ENCODE data around the gene SIM1.

The SIM1 gene

DNA sequence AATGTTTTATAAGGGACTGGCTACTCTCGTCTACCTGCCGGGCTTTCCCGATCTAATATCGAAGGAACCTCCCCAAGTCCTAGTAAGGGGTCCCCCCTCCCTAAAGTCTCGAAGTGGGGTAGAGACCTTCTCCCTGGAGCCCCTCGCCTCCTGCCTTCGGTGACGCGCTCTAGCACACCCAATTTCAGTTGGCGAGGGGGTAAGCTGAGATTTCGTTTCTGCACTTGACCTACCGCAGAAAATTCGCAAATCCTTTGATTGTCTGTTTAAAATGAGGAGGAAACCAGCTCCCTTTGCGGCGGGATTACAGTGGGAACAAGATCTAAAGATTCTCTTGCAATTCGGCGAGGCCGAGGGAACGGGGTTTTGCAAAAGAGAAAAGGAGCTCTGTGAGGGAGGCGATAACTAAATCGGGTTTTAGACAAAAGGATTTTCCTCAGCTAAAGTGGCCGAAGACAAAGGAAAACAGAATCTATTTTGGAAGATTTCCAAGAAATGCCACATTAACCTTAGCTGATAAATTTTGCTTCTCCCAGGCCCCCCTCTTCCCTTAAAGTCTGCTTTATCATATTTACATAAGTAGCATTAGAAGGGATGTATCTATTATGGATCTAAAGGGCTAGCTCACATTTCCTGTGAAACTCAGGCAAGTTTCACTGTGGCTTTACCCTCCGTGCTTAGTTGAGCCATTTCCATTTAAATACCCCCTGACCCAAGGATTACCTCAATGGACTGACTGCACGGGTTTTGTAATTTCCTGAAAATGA is 8.4 kb downstream of the SIM1 start:
- no peak for DNase-seq

DNA sequence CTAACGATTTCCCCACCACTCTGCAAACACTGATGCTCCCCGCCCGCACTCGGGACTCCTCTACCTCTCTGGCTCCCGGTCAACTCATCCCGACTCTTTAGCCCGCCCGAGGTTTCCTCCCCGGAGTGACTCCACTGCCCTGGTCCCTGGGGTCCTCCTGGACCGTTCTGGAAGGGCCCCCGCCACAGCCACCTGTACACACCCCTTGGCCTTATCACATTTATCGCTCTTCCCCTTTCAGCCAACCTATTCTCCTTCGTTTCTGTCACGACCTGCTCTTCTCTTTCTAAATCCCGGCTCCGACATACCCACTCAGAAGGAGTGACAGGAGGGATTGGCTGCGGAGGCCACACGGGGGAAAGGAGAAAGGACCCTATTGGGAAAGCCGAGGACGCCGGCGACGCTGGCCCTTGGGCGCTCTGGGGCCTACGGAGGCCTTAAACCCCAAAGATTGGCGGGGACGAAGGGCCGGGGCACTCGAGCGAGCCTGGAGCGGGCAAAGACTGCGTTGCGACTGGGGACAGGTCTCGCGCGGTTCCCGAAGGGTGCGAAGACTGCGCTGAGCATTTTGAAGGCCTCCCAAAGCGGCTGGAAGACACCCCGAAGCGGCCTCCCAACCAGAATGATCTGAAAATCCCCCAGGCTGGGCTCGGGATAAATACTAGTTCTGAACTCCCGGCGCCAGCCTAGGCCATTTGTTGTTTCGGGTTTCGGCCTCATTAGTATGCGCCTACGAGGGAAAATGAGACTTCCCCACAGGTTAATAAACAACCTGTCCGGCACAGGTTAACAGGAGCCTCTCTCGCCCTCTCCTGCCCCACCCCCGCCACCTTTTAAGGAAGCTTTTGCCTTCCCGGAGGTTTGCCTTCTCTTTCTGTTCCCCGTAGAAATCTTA is 9.2 kb downstream of the SIM1 start:
- no peak for DNase-seq

DNA sequence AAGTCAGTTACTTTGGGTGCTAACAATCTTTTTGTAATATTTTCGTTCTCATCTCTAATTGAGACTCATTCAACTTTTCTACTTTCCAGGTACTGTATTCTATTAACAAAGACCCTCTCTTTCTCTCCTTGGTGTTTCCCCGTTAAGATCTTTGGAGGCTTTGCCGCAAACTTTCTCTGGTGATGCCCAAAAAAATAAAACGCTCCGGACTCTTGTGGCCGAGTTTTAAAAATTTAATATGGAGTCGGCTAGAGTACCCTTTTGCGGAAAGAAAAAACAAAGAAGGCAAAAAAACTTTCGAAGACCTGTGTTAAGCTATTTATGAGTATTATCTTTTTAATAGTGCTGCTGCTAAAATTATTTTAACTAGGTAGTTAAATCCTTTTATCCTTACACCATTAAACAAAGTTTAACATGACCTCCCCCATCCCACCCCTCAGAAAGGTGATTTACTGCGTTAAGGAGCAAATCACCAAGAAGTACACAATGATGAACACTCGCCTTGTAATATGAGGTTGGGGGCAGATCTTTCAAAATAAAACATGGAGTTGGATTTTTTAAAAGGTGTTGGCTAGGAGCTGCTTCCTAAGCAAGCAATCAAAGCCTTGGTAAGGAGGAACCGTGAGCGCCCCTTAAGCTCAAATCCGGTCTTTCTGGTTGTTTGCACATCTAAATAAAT is 10.0 kb downstream of the SIM1 start:
- no peak for DNase-seq

DNA sequence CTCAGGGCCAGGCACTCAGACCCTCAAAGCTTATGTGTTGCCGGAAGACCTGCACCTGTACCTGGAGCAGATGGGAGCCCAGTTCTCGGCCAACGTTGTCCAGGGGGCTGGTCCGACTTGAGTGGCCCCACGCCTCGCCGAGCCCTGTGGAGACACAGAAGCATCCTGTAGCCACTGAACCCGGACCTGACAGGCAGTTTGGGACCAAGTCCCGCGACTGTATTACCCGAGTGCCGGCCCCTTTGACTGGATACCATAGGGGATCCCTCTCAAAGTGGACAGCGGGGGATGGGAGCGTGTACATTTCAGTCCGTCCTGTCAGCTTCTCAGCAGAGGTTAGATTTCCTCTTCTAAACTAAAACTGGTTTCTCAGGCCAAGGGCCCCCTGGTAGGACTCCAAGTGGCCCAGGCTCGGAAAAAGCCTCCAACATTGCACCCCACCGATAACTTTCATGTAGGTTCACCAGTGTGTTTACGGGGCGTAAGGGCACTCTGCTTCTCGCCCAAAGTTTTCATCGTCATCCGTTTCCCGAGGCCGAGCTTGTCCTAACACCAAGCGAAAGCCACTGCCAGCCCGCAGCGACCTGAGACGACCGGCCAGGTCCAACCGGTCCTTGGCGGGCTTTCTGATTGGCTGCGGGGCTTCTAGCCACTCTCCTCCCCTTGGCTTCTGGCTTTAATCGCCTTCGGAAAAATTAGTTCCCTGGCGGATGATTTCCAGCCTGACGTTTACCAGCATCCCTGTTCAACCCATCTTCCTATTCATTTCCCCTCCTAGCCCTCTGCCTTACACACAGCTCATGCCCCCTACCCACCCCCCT is 10.8 kb downstream of the SIM1 start:
- no peak for DNase-seq

GRCh38 chr6:100452998-100453397 is 11.7 kb downstream of the SIM1 start:
- DNase-seq: no peak

GRCh38 chr6:100451577-100451976 is 13.1 kb downstream of the SIM1 start:
- no peak for DNase-seq

DNA sequence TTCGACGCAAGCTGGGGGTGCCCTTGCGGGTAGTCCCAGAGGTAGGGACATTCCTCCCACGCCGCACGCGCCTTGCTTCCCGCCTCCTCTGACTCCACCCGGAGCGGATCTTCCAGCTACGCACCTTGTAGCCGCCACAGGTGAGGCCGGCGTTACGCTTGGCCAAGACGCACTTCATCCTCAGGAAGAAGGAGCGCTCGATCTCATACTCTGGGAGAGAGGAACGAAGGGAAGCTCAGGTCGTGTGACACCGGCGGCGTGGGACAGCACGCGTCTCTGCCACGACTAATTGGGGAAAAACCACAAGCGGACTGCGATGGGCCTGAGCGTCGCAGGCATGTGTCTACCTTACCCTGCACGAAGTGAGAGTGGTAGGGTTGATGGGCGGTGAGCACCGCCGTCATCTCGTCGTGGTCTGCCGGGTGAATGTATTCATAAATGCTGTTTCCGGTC is 15.5 kb downstream of the SIM1 start:
- no peak for DNase-seq

DNA sequence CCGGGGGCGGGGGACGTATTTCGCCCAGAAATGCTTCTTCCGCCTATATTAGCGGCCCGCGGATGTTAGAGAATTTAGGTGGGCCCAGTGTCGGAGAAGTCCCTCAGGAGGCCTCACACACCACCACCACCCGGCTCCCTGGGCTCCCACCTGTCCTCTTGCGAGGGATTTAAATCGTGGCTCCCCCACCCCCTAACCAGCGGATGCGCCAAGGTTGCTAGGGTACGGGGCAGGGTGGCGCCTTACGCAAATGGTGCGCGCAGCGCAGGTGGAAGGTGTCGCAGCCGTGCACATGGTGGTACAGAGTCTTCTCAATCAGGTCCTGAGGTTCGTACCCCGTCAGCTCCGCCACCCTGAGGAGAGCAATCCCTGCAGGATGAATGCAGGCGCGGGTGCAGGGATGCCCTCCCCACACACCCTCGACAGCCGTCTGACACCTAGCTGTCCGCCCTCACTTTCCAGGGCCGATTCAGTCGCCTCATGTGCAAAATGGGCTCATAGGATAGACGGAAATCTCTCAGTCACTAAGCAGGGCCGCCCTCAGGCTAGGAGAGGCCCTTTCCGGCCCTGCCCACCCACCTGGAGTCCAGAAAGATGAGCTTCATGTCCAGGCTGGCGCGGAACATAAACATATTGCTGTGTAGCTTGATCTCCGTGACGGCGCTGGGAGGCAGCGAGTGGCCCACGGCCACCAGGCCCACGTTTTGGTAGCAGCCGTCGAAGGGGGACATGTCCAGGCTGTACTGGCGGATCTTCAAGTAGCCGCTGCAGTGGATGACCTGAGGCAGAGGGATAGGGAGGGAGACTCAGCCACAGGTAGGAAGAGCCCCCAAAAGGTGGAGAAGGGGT is 16.6 kb downstream of the SIM1 start:
- no peak for DNase-seq

GRCh38 chr6:100447081-100447899 is 17.4 kb downstream of the SIM1 start:
- no peak for DNase-seq

DNA sequence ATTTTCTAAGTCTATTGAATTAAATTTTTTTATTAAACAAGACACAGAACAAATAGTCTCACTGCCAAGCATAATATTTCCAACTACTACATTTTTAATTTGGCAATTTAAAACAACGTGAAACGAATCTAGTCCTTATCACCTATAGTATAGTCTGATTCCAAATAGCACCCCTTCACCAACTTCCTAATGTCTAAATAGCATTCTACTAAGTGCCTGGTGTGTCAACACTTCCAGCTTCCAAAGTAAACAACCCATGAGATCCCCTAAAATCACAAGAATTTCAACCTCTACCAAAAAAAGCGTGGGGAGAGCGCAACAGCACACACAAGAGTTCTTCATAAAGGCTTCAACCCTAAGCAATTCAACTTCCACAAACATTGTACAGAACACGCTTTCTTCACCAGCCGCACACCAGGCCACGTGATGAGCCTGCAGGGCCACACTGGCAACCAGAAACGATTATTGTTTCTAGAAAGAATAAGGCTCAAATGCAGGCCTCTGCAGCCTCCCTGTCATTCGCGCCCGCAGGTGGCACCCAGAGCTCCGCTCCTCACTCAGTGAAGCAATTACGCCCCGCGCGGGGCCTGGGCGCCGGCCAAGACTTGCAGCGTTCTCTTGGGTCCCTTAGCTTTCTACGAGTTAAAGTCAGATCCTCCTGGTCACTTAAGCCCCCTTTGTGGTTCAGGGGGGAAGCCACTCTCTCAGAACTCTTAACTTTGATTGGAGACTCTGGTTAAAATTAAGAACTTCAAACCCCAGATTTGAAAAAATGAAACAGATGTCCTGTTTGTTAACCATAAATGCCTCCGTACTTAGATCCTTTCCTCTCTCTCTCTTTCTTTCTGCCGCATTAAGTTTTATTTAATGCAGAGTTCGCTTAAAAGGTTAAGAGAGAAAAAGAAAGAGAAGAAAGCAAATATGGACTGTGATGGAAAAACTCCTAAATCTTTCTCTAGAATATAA is 18.3 kb downstream of the SIM1 start:
- no peak for DNase-seq

- no peak for DNase-seq
Observed at GRCh38 chr6:100445512-100445911, 19.2 kb downstream of the SIM1 start.

DNA sequence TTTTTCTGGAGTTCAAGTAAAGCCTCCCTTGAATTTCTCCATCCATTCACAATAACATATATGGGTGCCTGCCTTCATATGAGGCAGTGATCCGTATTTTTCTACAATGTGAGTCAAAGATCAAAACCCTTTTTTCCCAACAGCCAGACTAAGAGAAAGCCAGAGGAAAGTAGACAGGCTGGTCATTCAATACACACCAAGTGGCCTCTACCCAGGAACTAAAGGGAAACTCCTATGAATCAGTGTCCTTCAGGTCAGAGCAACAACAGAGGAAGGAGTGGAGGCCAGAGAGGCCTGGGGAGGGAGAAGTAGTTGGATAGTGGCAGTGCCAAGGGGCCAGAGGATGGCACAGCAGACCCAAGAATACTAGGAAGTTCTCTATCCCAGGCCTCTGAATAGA is 23.8 kb downstream of the SIM1 start:
- no peak for DNase-seq

- DNase-seq: no peak
Observed at GRCh38 chr6:100435299-100435698, 29.4 kb downstream of the SIM1 start.

- DNase-seq: no peak
Observed at GRCh38 chr6:100433726-100434435, 30.8 kb downstream of the SIM1 start.

DNA sequence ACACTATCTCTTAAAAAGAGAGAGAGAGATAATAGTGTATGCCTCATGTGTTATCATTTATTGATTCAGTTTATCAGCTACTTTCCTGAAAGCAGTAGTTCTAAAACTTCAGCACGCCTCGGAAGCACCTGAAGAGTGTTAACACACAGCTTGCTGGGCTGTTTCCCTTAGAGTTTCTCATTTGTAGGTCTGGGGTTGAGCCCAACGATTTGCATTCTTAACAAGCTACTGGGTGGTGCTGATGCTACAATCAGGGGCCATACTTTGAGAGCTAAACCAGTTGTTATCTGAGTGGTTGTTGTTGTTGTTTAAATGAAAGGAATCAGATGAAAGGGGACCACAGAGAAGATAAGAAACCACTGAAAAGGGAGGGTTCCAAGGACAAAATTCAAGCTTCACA is 32.6 kb downstream of the SIM1 start:
- DNase-seq: no peak

GRCh38 chr6:100430962-100431361 is 33.8 kb downstream of the SIM1 start:
- DNase-seq: no peak

GRCh38 chr6:100427452-100427851 is 37.3 kb downstream of the SIM1 start:
- no peak for DNase-seq

- DNase-seq: no peak
Observed at GRCh38 chr6:100426744-100427338, 37.9 kb downstream of the SIM1 start.
